Raji (cell line): ENCODE data around the gene MAOA.

ENCODE experiments used
- POLR2A ChIP-seq: IDR thresholded peaks from 2 replicates; pipeline ENCODE4 v1.6.1; 2011; ENCODE audit warnings: low read depth, low read length, control low read depth; ENCODE audit not compliant: insufficient read depth

Gene MAOA

DNA sequence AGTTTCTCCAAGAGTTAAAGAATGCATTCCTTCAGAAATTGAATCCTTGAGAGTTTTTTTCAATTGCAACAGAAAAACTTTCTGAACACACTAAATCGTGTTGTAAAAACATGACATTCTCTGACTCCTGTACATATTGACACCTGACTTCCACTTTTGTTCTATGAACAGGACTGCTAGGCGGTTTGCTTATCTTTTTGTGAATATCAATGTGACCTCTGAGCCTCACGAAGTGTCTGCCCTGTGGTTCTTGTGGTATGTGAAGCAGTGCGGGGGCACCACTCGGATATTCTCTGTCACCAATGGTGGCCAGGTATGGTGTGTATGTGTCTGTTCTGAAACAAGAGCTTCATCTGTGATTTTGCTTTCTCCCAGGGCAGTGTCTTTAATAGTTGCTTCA is 71.9 kb downstream of the MAOA start:
- no peak for TF ChIP-seq POLR2A

DNA sequence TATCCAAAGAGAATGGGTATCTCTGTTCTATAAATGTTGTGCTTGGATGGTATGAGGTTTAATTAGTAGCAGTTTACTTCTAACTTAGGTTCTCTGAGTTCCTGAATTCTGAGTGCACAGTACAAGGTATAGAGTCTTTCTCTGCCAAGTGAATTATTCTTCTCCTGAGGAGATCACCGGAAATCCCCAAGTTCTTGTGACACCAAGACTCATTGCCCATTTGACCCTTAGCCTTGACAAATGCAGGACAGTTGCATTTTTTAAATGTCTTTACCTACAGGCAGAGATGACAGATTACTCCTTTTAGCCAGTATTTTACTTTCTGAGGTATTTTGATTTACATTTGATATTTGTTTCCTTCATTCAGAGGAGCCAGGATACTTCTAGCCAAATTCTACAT is 72.9 kb downstream of the MAOA start:
- TF ChIP-seq POLR2A, result no peak

DNA sequence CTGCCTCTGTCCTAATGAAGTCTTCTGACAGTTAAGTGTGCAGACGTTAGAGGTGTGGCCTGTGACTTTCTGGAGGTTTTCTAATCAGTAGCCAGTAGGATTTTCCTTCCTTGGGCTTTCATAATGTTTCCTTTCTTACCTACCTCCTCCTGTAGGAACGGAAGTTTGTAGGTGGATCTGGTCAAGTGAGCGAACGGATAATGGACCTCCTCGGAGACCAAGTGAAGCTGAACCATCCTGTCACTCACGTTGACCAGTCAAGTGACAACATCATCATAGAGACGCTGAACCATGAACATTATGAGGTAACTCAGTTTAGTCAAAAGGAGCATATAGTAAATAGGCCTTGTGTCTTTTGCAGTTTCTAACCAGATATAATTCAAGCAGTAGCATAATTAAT is 75.0 kb downstream of the MAOA start:
- no peak for TF ChIP-seq POLR2A

DNA sequence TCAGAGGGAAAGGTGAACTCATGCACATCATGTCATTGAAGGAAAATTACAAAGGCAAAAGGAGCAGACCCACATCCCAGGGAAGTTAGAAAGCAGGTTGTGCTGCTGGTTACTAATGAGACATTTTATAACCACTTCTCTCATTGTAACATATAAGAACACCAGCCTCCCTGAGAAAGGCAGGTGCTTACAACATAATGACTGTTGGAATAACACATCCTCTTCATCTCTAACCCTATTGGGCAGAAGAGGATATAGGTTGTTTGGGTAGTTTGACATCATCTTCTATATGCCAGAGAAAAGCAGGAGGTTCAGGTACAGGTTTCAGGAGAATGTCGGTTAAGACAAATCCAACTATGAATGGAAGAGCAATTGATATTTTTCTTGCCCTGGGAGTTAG is 77.6 kb downstream of the MAOA start:
- TF ChIP-seq POLR2A, result no peak

DNA sequence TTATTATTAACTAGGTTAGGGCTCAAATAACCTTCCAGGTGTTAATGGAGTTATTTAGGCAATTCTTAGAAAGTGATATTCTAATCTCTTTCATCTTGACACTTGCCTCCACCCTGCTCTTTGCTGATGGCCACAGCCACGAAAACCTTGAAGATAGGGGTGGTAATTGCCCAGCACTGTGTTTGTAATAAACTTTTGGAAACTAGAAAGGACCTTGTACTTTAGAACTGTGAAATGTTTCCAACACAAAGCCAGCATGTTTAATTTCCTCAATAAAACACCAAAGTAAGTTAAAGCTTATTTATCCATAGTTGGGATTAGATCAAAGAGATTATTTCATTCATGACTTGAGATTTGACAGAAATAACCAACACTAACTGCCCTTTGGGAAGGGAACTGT is 78.3 kb downstream of the MAOA start:
- no peak for TF ChIP-seq POLR2A

DNA sequence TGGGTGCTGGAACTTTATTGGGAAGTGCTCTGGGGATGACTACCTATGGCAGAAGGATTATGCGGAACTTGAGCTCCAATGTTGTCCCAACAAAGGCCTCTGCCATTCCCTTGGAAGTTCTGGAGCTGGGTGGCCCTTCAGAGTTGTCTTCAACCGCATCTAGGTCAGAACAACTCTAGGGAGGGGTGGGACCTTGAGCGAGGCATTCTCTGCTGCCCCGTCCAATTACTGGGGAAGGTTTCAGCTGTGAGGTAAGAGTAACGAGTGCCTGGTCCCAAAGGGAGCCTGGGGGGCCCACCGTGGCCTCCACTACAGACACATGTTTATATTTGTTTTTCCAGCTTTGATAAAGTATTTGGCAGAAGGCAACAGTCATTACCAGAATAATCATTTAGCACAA is 79.4 kb downstream of the MAOA start:
- TF ChIP-seq POLR2A, result no peak

DNA sequence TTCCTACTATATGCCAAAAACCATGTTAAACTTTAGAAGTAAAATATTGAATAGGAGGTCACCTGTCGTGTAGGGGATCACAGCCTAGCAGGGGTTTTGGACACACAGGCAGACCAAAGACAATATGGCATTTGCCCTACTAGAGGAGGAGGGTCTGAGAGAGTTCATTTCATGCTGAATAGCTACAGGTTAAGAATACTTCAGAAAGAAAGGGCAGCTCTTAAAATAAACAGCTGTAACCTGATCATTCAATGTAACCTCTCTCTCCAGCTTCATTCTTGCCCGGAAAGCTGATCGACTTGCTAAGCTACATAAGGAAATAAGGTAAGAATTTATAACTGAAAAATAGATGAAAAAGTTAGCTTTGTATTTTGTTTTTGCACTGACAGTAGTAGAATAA is 79.9 kb downstream of the MAOA start:
- TF ChIP-seq POLR2A, result no peak

DNA sequence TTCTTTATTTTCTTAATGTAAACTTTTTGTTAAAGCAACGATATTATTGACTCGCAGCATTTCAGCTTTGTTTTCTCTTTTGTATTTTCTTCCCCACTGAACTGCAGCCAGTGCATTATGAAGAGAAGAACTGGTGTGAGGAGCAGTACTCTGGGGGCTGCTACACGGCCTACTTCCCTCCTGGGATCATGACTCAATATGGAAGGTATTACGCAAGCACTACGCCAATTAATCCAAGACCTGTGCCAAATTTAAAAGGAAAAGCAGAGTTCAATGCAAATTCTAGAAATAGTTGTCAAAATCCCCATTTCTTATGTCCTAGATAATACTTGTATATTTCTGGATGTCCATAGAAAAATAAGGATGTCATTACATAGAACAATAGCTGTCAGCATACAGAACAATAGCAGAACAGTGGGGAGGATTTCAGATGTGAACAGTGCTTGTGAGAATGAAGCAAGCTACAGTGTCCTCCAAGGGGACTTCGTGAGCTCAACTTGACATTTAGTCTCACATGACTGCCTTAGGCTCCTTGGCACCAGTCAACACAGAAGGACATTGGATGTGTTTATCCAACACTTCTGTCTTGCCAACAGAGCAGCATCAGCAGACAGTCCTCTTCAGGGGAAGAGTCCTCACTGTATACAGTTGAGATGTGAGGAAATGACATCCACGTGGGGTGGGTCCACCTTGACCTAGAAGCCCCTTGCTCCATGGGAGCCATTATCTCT is 85.9 kb downstream of the MAOA start:
- TF ChIP-seq POLR2A, result no peak

DNA sequence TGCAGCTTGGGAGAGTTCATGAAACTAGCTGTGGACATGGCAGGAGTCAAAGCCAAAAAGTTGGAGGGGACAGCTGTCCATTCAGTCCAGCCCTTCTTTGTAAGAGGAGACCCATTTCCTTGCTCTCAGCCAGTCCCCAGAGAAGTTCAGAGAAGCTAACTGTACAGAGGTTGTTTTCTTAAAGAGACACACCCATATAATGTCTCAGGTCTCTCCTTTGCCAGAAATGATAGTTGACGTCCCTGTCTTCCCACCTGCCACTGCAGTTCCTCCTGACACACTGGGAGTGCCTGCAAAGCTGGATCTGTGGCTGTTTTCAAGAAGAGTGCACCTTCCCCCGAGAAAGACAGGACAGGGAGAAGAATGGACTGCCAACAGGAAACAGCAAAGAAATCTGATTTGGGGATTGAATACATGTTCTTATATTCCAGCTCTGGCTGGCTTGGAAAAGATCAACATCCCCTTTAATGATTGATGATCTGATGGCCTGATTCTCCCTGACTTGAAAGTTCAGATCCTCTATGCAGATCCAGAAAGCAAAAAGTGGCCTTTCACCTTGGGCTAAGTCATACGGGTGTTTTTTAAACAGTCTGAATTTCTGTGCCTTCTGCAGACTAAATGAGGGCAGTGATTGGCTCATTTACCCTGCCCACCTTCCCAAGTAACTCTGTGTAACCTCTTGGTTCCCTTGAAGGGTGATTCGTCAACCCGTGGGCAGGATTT is 87.2 kb downstream of the MAOA start:
- TF ChIP-seq POLR2A, result no peak

DNA sequence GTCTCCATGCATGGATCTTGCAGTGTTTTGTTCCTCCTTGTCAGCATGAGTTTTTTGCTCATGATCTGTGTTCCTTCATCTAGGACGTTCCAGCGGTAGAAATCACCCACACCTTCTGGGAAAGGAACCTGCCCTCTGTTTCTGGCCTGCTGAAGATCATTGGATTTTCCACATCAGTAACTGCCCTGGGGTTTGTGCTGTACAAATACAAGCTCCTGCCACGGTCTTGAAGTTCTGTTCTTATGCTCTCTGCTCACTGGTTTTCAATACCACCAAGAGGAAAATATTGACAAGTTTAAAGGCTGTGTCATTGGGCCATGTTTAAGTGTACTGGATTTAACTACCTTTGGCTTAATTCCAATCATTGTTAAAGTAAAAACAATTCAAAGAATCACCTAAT is 88.2 kb downstream of the MAOA start:
- no peak for TF ChIP-seq POLR2A

DNA sequence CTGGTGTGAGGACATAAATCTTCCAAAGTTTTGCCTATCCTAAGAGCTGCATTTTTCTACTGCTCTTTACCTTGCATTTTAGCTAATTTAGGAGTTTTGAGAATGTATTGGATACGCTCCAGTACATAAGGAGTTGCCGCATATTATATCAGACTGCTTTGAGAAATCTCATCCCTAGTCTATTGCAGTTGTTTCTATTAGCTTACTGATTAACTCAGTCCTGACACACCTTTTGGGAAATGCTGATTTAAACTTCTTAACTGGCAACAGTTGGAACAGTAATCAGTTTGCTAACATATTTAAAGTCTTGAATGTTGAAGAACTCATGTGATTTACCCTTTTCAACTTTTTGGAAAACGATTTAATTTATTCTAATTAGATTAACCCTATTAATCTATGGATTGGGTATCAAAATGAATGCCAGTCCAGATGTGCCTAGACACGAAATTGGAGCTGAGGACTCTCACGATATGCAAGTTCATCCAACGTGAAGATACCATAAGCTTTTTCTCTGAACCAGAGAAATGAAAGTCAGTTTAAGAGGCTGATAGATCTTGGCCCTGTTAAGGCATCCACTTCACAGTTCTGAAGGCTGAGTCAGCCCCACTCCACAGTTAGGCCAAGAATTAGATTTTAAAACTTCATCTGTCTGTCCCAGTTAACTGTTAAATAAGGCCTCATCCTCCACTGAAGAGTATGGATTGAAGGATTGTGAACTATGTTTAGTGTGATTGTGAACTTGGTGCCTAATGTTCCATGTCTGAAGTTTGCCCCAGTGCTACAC is 90.0 kb downstream of the MAOA start:
- no peak for TF ChIP-seq POLR2A

DNA sequence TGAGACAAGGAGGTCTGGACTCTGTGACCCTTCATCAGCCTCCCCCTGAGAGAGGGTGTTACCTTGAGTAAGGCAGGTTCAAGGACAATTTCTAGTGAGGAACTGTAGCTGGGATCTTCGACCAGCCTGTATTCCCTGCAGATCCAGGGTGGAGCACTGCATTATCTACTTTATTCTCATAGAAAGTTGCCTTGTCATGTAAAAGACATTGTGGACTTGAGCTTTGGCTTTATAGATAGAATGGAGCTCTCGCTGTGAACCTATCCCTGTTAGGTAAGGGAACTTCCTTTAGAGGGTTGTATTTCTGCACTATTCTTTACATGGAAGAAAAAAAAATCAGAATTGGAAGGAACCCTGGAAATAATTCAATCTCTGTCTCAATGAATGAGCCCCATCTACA is 91.4 kb downstream of the MAOA start:
- TF ChIP-seq POLR2A, result no peak

DNA sequence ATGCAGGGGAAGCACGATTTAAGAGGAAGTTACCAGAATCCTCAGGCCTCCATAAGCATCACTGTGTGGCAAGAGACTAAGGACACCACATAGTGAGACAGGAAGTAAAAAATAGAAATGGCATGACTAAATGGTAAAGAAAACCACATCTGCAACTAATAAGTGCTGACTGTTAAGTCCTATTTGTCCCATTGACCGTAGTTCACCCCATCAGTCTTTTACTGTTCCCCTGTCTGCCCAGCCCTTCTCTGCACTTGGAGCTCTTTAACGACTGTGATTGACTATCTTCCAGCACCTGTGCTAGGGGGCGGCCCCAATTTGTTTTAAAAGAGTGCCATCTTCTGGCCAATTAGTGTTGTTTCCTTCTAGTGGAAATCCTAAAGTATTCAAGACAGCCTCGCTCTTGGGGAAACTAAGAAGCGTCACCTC is 94.2 kb downstream of the MAOA start:
- TF ChIP-seq POLR2A, result no peak

DNA sequence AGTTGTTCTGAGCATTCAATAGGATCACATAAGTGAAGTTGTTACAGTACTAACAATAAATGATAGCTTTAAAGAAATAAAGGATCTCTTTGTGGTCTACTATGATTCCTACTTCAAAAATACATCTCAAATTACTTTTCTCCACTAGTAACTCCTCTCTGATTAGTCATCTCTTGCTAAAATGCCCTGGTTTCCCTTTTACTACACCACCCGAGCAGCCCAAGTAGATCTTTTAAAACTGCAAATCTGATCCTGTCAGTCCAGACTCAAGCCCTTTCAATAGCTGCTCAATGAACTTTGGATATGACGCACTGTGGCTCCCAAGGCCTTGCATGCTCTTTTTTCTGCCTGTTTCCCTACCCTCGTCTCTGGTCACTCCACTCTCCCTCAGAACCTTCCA is 97.5 kb downstream of the MAOA start:
- TF ChIP-seq POLR2A, result no peak

DNA sequence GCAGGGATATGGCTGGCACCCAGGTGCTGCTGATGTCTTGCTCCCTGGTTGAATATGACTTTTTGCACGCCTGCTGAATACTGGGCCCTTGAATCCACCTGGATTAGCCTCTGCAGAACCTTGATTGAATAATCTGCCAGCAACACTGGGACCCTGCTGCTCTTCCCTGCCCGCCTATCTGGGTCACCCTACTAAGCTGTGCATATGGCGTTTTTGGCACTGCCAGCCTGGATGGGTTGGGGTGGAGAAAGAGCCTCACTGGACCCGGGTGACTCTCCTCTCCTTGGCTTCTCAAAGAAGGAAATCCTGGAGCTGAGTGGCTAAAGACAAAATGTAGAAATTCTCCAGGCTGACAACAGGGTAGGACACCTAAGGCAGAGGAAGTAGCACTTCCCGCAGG is 100.0 kb downstream of the MAOA start:
- no peak for TF ChIP-seq POLR2A

DNA sequence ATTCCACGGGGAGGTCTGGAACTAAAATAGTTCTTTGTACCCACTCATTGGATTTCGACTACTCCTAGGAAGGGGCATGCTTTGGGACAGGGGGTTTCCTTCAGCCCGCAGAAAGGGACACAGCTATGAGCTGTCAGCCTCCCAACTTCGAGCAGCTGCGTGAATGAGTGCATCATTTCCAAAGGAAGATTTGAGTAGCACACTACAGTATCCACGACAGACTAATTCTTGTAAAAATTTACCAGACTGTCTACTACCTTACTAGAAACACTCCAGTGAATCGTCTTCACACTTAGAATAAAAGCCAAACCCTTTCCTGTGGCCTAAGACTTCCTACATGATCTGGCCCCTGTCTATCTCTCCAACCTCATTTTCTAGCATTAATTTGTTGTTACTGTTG is 101.9 kb downstream of the MAOA start:
- no peak for TF ChIP-seq POLR2A

DNA sequence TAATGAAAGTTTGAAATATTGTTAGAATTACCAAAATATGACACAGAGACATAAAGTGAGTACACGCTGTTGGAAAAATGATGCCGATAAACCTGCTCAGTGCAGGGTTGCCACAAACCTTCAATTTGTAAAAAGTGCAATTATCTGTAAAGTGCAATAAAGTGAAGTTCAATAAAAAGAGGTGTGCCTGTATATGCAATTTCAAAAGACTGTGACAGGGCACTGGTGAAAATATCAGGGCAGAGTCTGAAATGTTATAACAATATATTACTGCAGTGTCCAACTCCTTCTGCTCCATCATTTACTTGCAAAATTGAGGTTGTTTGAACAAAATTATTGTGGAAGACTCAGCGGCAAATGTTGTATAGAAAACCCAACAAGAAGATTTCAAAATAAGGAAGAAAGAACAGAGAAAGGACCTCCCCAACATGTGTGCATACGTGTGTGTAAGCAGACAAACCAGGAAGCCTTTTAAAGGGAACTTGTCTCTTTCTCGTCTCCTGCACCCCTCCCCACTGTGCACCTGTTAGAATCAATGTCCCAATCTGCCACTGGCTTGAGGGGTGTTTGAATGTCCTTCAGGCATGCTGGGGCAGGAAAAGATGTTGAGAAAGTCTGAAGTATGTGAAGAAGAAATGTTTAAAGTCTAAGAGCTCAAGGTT is 130.0 kb downstream of the MAOA start:
- no peak for TF ChIP-seq POLR2A
